WTC11 (cell line): ENCODE data around the gene SAAL1. TPM values are rescaled to one million over a fixed set of nuclear protein-coding genes. Genes with fewer than 3 reads are reported as not detected.

Source experiments
- ATAC-seq: fragments of 200-7000 bp; cut with Tn5 transposase; 2 replicates; pipeline ENCODE4 v1.10.0; 2021; ENCODE audit warnings: mild to moderate bottlenecking, moderate library complexity
- CTCF ChIA-PET: fragments of 300-600 bp; sonication (Branson Sonifier 250); formaldehyde crosslinking; loops from one replicate; lab custom pipeline; 2021; ENCODE audit warnings: antibody characterized with exemption; lab: Charles Lee
- POLR2A ChIA-PET: fragments of 350-600 bp; sonication (Branson Sonifier 250); formaldehyde crosslinking; loops from one replicate; lab custom pipeline; 2021; ENCODE audit warnings: antibody characterized with exemption; lab: Charles Lee
- DNase-seq: peaks from one replicate; pipeline ENCODE4 v3.0.0; 2021; ENCODE audit warnings: low spot score
- H3K27ac Mint-ChIP-seq: 2 replicates; pipeline ENCODE4 v1.8.0; 2021; ENCODE audit warnings: mixed read lengths
- H3K27me3 Mint-ChIP-seq: 2 replicates; pipeline ENCODE4 v1.8.0; 2021; ENCODE audit warnings: low read depth, mild to moderate bottlenecking, moderate library complexity, mixed read lengths
- H3K36me3 Mint-ChIP-seq: 2 replicates; pipeline ENCODE4 v1.8.0; 2021; ENCODE audit warnings: mixed read lengths
- H3K4me1 Mint-ChIP-seq: 2 replicates; pipeline ENCODE4 v1.8.0; 2022; ENCODE audit warnings: mixed read lengths
- H3K4me3 Mint-ChIP-seq: 2 replicates; pipeline ENCODE4 v1.8.0; 2021; ENCODE audit warnings: mild to moderate bottlenecking, moderate library complexity, mixed read lengths
- H3K9me3 Mint-ChIP-seq: 2 replicates; pipeline ENCODE4 v1.8.0; 2021; ENCODE audit warnings: mixed read lengths
- GABPB1 ChIP-seq: sonication (generic); formaldehyde crosslinking; IDR thresholded peaks from 2 replicates; pipeline ENCODE4 v1.8.1; 2023; ENCODE audit warnings: mild to moderate bottlenecking, missing genetic modification reagents
- GRHL2 ChIP-seq: fragments of 250-450 bp; sonication (Bioruptor Pico); IDR thresholded peaks from 2 replicates; pipeline ENCODE4 v1.8.0; 2022; ENCODE audit warnings: mild to moderate bottlenecking, moderate library complexity; ENCODE audit not compliant: insufficient replicate concordance, severe bottlenecking
- MYBL2 ChIP-seq: sonication (generic); formaldehyde crosslinking; IDR thresholded peaks from 2 replicates; pipeline ENCODE4 v1.8.1; 2023; ENCODE audit warnings: mild to moderate bottlenecking, moderate library complexity, missing genetic modification reagents
- NFATC4 ChIP-seq: fragments of 250-450 bp; sonication (Bioruptor Pico); IDR thresholded peaks from 2 replicates; pipeline ENCODE4 v1.9.0; 2021; ENCODE audit warnings: mild to moderate bottlenecking
- NR2C2 ChIP-seq: sonication (generic); formaldehyde crosslinking; IDR thresholded peaks from 2 replicates; pipeline ENCODE4 v1.8.0; 2022; ENCODE audit warnings: mild to moderate bottlenecking, missing genetic modification reagents
- OVOL2 ChIP-seq: fragments of 250-450 bp; sonication (Bioruptor Pico); IDR thresholded peaks from 2 replicates; pipeline ENCODE4 v1.9.0; 2021; ENCODE audit warnings: mild to moderate bottlenecking, borderline replicate concordance
- RELA ChIP-seq: sonication (generic); formaldehyde crosslinking; IDR thresholded peaks from 2 replicates; pipeline ENCODE4 v1.8.1; 2022; ENCODE audit warnings: missing genetic modification reagents, mild to moderate bottlenecking, borderline replicate concordance
- SMAD4 ChIP-seq: sonication (generic); formaldehyde crosslinking; IDR thresholded peaks from 2 replicates; pipeline ENCODE4 v1.8.0; 2022; ENCODE audit warnings: mild to moderate bottlenecking, missing genetic modification reagents
- TEAD1 ChIP-seq: sonication (generic); formaldehyde crosslinking; IDR thresholded peaks from 2 replicates; pipeline ENCODE4 v1.8.0; 2022; ENCODE audit warnings: mild to moderate bottlenecking, missing genetic modification reagents
- TP53 ChIP-seq: sonication (generic); formaldehyde crosslinking; IDR thresholded peaks from 2 replicates; pipeline ENCODE4 v1.8.1; 2023; ENCODE audit warnings: mild to moderate bottlenecking, missing genetic modification reagents
- ZNF263 ChIP-seq: sonication (generic); formaldehyde crosslinking; IDR thresholded peaks from 2 replicates; pipeline ENCODE4 v1.8.1; 2022; ENCODE audit warnings: low read depth, mild to moderate bottlenecking, moderate library complexity, missing genetic modification reagents
- ZNF317 ChIP-seq: sonication (generic); formaldehyde crosslinking; IDR thresholded peaks from 2 replicates; pipeline ENCODE4 v1.8.1; 2023; ENCODE audit warnings: low read depth, mild to moderate bottlenecking, moderate library complexity, missing genetic modification reagents, borderline replicate concordance
- total RNA-seq: library from RNA; stranded (reverse); gene quantifications from 3 replicates; pipeline ENCODE4 v1.2.3, GENCODE V29; 2021
- TF ChIP-seq, protein P1 (sequence below): sonication (generic); formaldehyde crosslinking; conservative IDR thresholded peaks from 2 replicates; pipeline ENCODE4 v1.8.1; 2023; ENCODE audit warnings: mild to moderate bottlenecking, low read depth, missing genetic modification reagents, moderate library complexity
- TF ChIP-seq, protein P2 (sequence below): fragments of 250-450 bp; sonication (Bioruptor Pico); IDR thresholded peaks from 2 replicates; pipeline ENCODE4 v1.8.0; 2021; ENCODE audit warnings: mild to moderate bottlenecking
- TF ChIP-seq, protein P3 (sequence below): sonication (generic); formaldehyde crosslinking; IDR thresholded peaks from 2 replicates; pipeline ENCODE4 v1.8.1; 2023; ENCODE audit warnings: mild to moderate bottlenecking, missing genetic modification reagents
- TF ChIP-seq, protein P4 (sequence below): fragments of 250-450 bp; sonication (Bioruptor Pico); IDR thresholded peaks from 2 replicates; pipeline ENCODE4 v1.9.0; 2021; ENCODE audit warnings: moderate library complexity, mild to moderate bottlenecking, inconsistent platforms, borderline replicate concordance

SAAL1 gene
- total RNA-seq, 1 experiment from 2014 or later = 40.9 TPM

DNA sequence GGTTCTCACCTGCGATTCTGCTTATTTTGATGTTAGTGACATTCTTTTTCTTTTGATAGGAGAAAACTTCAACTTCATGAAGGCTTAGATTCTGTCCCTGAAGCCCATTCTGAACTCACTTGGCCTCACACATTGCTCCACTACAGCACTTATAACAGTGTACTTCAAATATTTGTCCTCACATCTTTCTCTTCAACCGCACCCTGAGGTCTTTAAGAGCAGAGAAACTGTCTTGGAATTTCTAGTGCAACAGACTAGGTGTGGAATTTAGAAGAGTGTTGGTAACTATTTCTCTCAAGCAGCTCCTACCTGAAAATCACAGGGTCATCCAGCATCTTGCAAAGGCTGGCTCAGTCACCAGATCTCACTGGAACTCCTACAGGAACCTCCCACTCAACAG, 34.3 kb upstream of the SAAL1 start:
- peaks cover 26% of the 10 kb centered on the region for H3K27me3 Mint-ChIP-seq

DNA sequence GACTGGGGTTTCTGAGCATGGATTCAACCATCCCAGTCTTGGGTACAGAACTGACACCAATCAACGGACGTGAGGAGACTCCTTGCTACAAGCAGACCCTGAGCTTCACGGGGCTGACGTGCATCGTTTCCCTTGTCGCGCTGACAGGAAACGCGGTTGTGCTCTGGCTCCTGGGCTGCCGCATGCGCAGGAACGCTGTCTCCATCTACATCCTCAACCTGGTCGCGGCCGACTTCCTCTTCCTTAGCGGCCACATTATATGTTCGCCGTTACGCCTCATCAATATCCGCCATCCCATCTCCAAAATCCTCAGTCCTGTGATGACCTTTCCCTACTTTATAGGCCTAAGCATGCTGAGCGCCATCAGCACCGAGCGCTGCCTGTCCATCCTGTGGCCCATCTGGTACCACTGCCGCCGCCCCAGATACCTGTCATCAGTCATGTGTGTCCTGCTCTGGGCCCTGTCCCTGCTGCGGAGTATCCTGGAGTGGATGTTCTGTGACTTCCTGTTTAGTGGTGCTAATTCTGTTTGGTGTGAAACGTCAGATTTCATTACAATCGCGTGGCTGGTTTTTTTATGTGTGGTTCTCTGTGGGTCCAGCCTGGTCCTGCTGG, 31.4 kb upstream of the SAAL1 start:
- ATAC-seq (no peak), DNase-seq (no peak)
- POLR2A ChIA-PET = no interaction called here
- TF ChIP-seq SMAD4 (CRISPR knock-in tag) (no peak), TEAD1 (CRISPR knock-in tag) (no peak), TP53 (CRISPR knock-in tag) (no peak), OVOL2 (CRISPR knock-in tag) (no peak), GABPB1 (CRISPR knock-in tag) (no peak), ZNF263 (CRISPR knock-in tag) (no peak), NFATC4 (no peak), MYBL2 (CRISPR knock-in tag) (no peak), RELA (CRISPR knock-in tag) (no peak), GRHL2 (CRISPR knock-in tag) (no peak), NR2C2 (no peak), ZNF317 (CRISPR knock-in tag) (no peak)
- TF ChIP-seq, protein P1, sequence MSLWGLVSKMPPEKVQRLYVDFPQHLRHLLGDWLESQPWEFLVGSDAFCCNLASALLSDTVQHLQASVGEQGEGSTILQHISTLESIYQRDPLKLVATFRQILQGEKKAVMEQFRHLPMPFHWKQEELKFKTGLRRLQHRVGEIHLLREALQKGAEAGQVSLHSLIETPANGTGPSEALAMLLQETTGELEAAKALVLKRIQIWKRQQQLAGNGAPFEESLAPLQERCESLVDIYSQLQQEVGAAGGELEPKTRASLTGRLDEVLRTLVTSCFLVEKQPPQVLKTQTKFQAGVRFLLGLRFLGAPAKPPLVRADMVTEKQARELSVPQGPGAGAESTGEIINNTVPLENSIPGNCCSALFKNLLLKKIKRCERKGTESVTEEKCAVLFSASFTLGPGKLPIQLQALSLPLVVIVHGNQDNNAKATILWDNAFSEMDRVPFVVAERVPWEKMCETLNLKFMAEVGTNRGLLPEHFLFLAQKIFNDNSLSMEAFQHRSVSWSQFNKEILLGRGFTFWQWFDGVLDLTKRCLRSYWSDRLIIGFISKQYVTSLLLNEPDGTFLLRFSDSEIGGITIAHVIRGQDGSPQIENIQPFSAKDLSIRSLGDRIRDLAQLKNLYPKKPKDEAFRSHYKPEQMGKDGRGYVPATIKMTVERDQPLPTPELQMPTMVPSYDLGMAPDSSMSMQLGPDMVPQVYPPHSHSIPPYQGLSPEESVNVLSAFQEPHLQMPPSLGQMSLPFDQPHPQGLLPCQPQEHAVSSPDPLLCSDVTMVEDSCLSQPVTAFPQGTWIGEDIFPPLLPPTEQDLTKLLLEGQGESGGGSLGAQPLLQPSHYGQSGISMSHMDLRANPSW (CRISPR knock-in tag) = no peak
- TF ChIP-seq, protein P2, sequence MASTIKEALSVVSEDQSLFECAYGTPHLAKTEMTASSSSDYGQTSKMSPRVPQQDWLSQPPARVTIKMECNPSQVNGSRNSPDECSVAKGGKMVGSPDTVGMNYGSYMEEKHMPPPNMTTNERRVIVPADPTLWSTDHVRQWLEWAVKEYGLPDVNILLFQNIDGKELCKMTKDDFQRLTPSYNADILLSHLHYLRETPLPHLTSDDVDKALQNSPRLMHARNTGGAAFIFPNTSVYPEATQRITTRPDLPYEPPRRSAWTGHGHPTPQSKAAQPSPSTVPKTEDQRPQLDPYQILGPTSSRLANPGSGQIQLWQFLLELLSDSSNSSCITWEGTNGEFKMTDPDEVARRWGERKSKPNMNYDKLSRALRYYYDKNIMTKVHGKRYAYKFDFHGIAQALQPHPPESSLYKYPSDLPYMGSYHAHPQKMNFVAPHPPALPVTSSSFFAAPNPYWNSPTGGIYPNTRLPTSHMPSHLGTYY = no peak
- TF ChIP-seq, protein P3, sequence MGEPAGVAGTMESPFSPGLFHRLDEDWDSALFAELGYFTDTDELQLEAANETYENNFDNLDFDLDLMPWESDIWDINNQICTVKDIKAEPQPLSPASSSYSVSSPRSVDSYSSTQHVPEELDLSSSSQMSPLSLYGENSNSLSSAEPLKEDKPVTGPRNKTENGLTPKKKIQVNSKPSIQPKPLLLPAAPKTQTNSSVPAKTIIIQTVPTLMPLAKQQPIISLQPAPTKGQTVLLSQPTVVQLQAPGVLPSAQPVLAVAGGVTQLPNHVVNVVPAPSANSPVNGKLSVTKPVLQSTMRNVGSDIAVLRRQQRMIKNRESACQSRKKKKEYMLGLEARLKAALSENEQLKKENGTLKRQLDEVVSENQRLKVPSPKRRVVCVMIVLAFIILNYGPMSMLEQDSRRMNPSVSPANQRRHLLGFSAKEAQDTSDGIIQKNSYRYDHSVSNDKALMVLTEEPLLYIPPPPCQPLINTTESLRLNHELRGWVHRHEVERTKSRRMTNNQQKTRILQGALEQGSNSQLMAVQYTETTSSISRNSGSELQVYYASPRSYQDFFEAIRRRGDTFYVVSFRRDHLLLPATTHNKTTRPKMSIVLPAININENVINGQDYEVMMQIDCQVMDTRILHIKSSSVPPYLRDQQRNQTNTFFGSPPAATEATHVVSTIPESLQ (CRISPR knock-in tag) = no peak
- no peak overlapping the region for H3K27ac Mint-ChIP-seq
- H3K27me3 Mint-ChIP-seq = peaks cover 17% of the 10 kb centered on the region
- H3K9me3 Mint-ChIP-seq = peaks cover 13% of the 10 kb centered on the region
- H3K4me3 Mint-ChIP-seq = no peak overlapping the region
- no peaks in the 10 kb centered on the region; the same call in 1 of the 2 replicates for H3K36me3 Mint-ChIP-seq
- CTCF ChIA-PET = no interaction called here
- peaks cover 16% of the 10 kb centered on the region for H3K4me1 Mint-ChIP-seq

More for the DNA sequence above, 34.3 kb upstream of the SAAL1 start:
- ChIA-PET POLR2A (no interaction called here), CTCF (interaction anchor here (0.6 to 2.1 kb wide), 4 partner anchors 25 to 325 kb away, joined by 3 to 9 read pairs (median 6); no protein-coding TSS in a partner anchor)
- Mint-ChIP-seq H3K4me3 (no peak overlapping the region), H3K27ac (no peak overlapping the region), H3K4me1 (peaks cover 9% of the 10 kb centered on the region), H3K36me3 (no peaks in the 10 kb centered on the region; the same call in 1 of the 2 replicates), H3K9me3 (peaks cover 17% of the 10 kb centered on the region)
- DNase-seq (no peak), ATAC-seq (no peak)
- TF ChIP-seq, protein P4, sequence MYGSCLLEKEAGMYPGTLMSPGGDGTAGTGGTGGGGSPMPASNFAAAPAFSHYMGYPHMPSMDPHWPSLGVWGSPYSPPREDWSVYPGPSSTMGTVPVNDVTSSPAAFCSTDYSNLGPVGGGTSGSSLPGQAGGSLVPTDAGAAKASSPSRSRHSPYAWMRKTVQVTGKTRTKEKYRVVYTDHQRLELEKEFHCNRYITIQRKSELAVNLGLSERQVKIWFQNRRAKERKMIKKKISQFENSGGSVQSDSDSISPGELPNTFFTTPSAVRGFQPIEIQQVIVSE (CRISPR knock-in tag) = no peak
